ENCODE results near the gene HSPB9. TPM values are rescaled to one million over a fixed set of nuclear protein-coding genes. Genes with fewer than 3 reads are reported as not detected.

Gene HSPB9
- total RNA-seq, 1 donor from 2014 or later, result 1.2 TPM

GRCh38 chr17:42167807-42168206, 45.2 kb downstream of the HSPB9 start:
- Histone ChIP-seq H3K9me3 (no peaks in the 10 kb centered on the region), H3K36me3 (no peaks in the 10 kb centered on the region), H3K4me3 (no peak overlapping the region), H3K27ac (no peak overlapping the region), H3K27me3 (no peaks in the 10 kb centered on the region), H3K4me1 (no peaks in the 10 kb centered on the region)
- TF ChIP-seq POLR2A (IDR thresholded peaks at IDR 0.05) (no peak), POLR2AphosphoS5 (IDR thresholded peaks at IDR 0.05; ENCODE audit: insufficient read depth in 1 of 2, low read depth in 1 of 2) (no peak)
- TF ChIP-seq, protein P1, sequence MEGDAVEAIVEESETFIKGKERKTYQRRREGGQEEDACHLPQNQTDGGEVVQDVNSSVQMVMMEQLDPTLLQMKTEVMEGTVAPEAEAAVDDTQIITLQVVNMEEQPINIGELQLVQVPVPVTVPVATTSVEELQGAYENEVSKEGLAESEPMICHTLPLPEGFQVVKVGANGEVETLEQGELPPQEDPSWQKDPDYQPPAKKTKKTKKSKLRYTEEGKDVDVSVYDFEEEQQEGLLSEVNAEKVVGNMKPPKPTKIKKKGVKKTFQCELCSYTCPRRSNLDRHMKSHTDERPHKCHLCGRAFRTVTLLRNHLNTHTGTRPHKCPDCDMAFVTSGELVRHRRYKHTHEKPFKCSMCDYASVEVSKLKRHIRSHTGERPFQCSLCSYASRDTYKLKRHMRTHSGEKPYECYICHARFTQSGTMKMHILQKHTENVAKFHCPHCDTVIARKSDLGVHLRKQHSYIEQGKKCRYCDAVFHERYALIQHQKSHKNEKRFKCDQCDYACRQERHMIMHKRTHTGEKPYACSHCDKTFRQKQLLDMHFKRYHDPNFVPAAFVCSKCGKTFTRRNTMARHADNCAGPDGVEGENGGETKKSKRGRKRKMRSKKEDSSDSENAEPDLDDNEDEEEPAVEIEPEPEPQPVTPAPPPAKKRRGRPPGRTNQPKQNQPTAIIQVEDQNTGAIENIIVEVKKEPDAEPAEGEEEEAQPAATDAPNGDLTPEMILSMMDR (IDR thresholded peaks at IDR 0.05), result no peak
- DNase-seq (ENCODE audit: extremely low spot score in 2 of 2), result no peak
- intact Hi-C loops (cut with DNase I), result no loop called here

DNA sequence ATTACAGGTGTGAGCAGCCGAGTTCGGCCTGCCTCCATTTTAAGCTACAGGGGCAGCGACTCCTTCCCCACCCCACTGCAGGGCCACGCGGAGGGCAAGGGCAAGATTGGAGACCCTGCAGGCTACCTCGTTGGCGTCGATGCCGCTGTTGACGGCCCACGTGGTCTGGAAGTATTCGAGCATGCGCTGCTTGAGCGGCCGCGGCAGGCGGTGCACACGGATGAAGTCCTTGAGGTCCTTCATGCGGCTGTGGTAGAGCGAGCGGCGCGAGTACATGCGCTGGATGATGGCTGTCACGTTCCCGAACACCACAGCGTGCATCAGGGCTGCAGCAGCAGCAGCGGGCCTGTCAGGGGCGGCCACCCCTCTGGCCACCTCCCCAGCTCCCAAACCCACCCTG, 46.7 kb downstream of the HSPB9 start:
- TF ChIP-seq, protein P1 (IDR thresholded peaks at IDR 0.05), result no peak
- no peak for TF ChIP-seq POLR2A (IDR thresholded peaks at IDR 0.05)
- no peak for TF ChIP-seq POLR2AphosphoS5 (IDR thresholded peaks at IDR 0.05; ENCODE audit: insufficient read depth in 1 of 2, low read depth in 1 of 2)
- intact Hi-C loops (cut with DNase I), result no loop called here
- H3K36me3 ChIP-seq, result no peaks in the 10 kb centered on the region
- H3K27me3 ChIP-seq, result no peaks in the 10 kb centered on the region
- H3K27ac ChIP-seq, result no peak overlapping the region
- no peak overlapping the region for H3K4me3 ChIP-seq
- DNase-seq (ENCODE audit: extremely low spot score in 2 of 2), result no peak
- no peaks in the 10 kb centered on the region for H3K4me1 ChIP-seq
- no peaks in the 10 kb centered on the region for H3K9me3 ChIP-seq

GRCh38 chr17:42171831-42172230, 49.2 kb downstream of the HSPB9 start:
- TF ChIP-seq POLR2A (IDR thresholded peaks at IDR 0.05), result no peak
- TF ChIP-seq POLR2AphosphoS5 (IDR thresholded peaks at IDR 0.05; ENCODE audit: insufficient read depth in 1 of 2, low read depth in 1 of 2), result no peak
- TF ChIP-seq, protein P1 (IDR thresholded peaks at IDR 0.05), result no peak
- Histone ChIP-seq H3K27ac (no peak overlapping the region), H3K4me1 (no peaks in the 10 kb centered on the region), H3K27me3 (no peaks in the 10 kb centered on the region), H3K9me3 (no peaks in the 10 kb centered on the region), H3K36me3 (no peaks in the 10 kb centered on the region), H3K4me3 (no peak overlapping the region)
- DNase-seq (ENCODE audit: extremely low spot score in 2 of 2), result no peak
- intact Hi-C loops (cut with DNase I), result no loop called here

Other genes starting within 250 kb of the HSPB9 start
- gene ACLY, start 203.9 kb upstream of the HSPB9 start, total RNA-seq, result 74.9 TPM
- gene ODAD4, start 192.2 kb upstream of the HSPB9 start, total RNA-seq, result 1.7 TPM
- 54.0 TPM for gene CNP, start 156.0 kb upstream of the HSPB9 start, total RNA-seq
- 60.2 TPM for gene DNAJC7, start 105.4 kb upstream of the HSPB9 start, total RNA-seq
- gene NKIRAS2, start 102.7 kb upstream of the HSPB9 start, total RNA-seq, result 28.7 TPM
- gene C17orf113, start 72.2 kb upstream of the HSPB9 start, total RNA-seq, result 0.49 TPM
- gene ZNF385C, start 24.3 kb upstream of the HSPB9 start, total RNA-seq, result 0.49 TPM
- gene DHX58, start 10.1 kb upstream of the HSPB9 start, total RNA-seq, result 8.1 TPM
- 63.1 TPM for gene KAT2A, start 1.4 kb upstream of the HSPB9 start, total RNA-seq
- gene RAB5C, start 32.2 kb downstream of the HSPB9 start, total RNA-seq, result 111 TPM
- gene KCNH4, start 58.3 kb downstream of the HSPB9 start, total RNA-seq, result not detected
- gene HCRT, start 62.6 kb downstream of the HSPB9 start, total RNA-seq, result not detected
- 35.1 TPM for gene GHDC, start 71.7 kb downstream of the HSPB9 start, total RNA-seq
- 74.6 TPM for gene STAT5B, start 153.6 kb downstream of the HSPB9 start, total RNA-seq
- 38.3 TPM for gene STAT5A, start 165.7 kb downstream of the HSPB9 start, total RNA-seq

Data from vagina (tissue), 2 donors.